ENCODE data around the gene SORCS3. TPM values are rescaled to one million over a fixed set of nuclear protein-coding genes. Genes with fewer than 3 reads are reported as not detected.

Gene SORCS3
- total and polyA plus RNA-seq, 2 donors (not counting 1 experiment from before 2014, with no cell fraction given), result not detected

GRCh38 chr10:105239311-105240219 is 598.5 kb downstream of the SORCS3 start:
- Histone ChIP-seq H3K9me3 (ENCODE audit: control extremely low read depth in 1 of 3, control insufficient read depth in 2 of 3, insufficient read depth in 1 of 3, low read length in 2 of 3) (peaks cover 3 to 9% (median 5%) of the 10 kb centered on the region in 3 donors), H3K9ac (ENCODE audit: low read length) (no peak overlapping the region), H4K20me1 (ENCODE audit: control insufficient read depth, insufficient read depth, low read length, poor library complexity, severe bottlenecking) (no peaks in the 10 kb centered on the region), H3K4me3 (ENCODE audit: control extremely low read depth in 1 of 5, extremely low read depth in 1 of 5, insufficient read depth in 1 of 5, low read depth in 2 of 5, low read length in 4 of 5) (no peak overlapping the region), H3K36me3 (replicated peaks in 1 of 2; ENCODE audit: control extremely low read depth in 1 of 2, control insufficient read depth in 1 of 2, extremely low read depth in 1 of 2, insufficient read depth in 2 of 2, low read length in 1 of 2) (no peaks in the 10 kb centered on the region), H3K4me2 (replicated peaks; ENCODE audit: low read depth, low read length, poor library complexity, severe bottlenecking) (no peak overlapping the region), H3K79me2 (ENCODE audit: control insufficient read depth, insufficient read depth, low read length) (no peaks in the 10 kb centered on the region), H3K4me1 (ENCODE audit: control insufficient read depth in 2 of 2, insufficient read depth in 2 of 2, low read length in 2 of 2) (no peaks in the 10 kb centered on the region), H3K27ac (ENCODE audit: low read length in 2 of 2) (no peak overlapping the region), H3K27me3 (replicated peaks in 1 of 4; ENCODE audit: control extremely low read depth in 1 of 4, control insufficient read depth in 3 of 4, insufficient read depth in 4 of 4, low read length in 3 of 4) (no peaks in the 10 kb centered on the region), H2AFZ (ENCODE audit: insufficient read depth, low read depth, low read length, poor library complexity, severe bottlenecking) (no peak overlapping the region)
- ChIA-PET CTCF (no interaction called here), POLR2A (no interaction called here)
- no peaks in the 10 kb centered on the region for H3K9me3 Mint-ChIP-seq (ENCODE audit: insufficient read depth)
- intact Hi-C loops (cut with micrococcal nuclease), result no loop called here
- no peak for DNase-seq
- H3K27me3 Mint-ChIP-seq, result no peaks in the 10 kb centered on the region
- TF ChIP-seq CTCF (IDR thresholded peaks at IDR 0.05), result no peak
- no peaks in the 10 kb centered on the region for H3K4me1 Mint-ChIP-seq
- no peak overlapping the region for H3K27ac Mint-ChIP-seq
- no peak overlapping the region for H3K4me3 Mint-ChIP-seq
- no peak for ATAC-seq (ENCODE audit: low read depth)
- 86% methylated on average over 1 of the region's 2 CpGs for WGBS (ENCODE audit: insufficient coverage)

- WGBS (ENCODE audit: insufficient coverage), result 89% methylated on average over 4 of the region's 5 CpGs
- H3K27me3 Mint-ChIP-seq, result no peaks in the 10 kb centered on the region
- no peak for ATAC-seq (ENCODE audit: low read depth)
- Histone ChIP-seq H3K4me3 (ENCODE audit: control extremely low read depth in 1 of 5, extremely low read depth in 1 of 5, insufficient read depth in 1 of 5, low read depth in 2 of 5, low read length in 4 of 5) (no peak overlapping the region), H3K27me3 (replicated peaks in 1 of 4; ENCODE audit: control extremely low read depth in 1 of 4, control insufficient read depth in 3 of 4, insufficient read depth in 4 of 4, low read length in 3 of 4) (no peaks in the 10 kb centered on the region), H3K4me2 (replicated peaks; ENCODE audit: low read depth, low read length, poor library complexity, severe bottlenecking) (no peak overlapping the region), H3K9me3 (ENCODE audit: control extremely low read depth in 1 of 3, control insufficient read depth in 2 of 3, insufficient read depth in 1 of 3, low read length in 2 of 3) (peaks cover 0 to 9% (median 0%) of the 10 kb centered on the region in 3 donors), H4K20me1 (ENCODE audit: control insufficient read depth, insufficient read depth, low read length, poor library complexity, severe bottlenecking) (no peaks in the 10 kb centered on the region), H3K36me3 (replicated peaks in 1 of 2; ENCODE audit: control extremely low read depth in 1 of 2, control insufficient read depth in 1 of 2, extremely low read depth in 1 of 2, insufficient read depth in 2 of 2, low read length in 1 of 2) (no peaks in the 10 kb centered on the region), H3K9ac (ENCODE audit: low read length) (no peak overlapping the region), H3K27ac (ENCODE audit: low read length in 2 of 2) (no peak overlapping the region), H3K79me2 (ENCODE audit: control insufficient read depth, insufficient read depth, low read length) (no peaks in the 10 kb centered on the region), H2AFZ (ENCODE audit: insufficient read depth, low read depth, low read length, poor library complexity, severe bottlenecking) (no peak overlapping the region), H3K4me1 (ENCODE audit: control insufficient read depth in 2 of 2, insufficient read depth in 2 of 2, low read length in 2 of 2) (no peaks in the 10 kb centered on the region)
- H3K4me1 Mint-ChIP-seq, result no peaks in the 10 kb centered on the region
- H3K9me3 Mint-ChIP-seq (ENCODE audit: insufficient read depth), result no peaks in the 10 kb centered on the region
- no peak for TF ChIP-seq CTCF (IDR thresholded peaks at IDR 0.05)
- TF ChIP-seq EZH2 (IDR thresholded peaks at IDR 0.05; ENCODE audit: borderline replicate concordance, insufficient read depth, low read depth, low read length, poor library complexity, severe bottlenecking), result no peak
- ChIA-PET POLR2A (no interaction called here), CTCF (no interaction called here)
- intact Hi-C loops (cut with micrococcal nuclease), result no loop called here
- DNase-seq, result no peak
- H3K4me3 Mint-ChIP-seq, result no peak overlapping the region
- no peak overlapping the region for H3K27ac Mint-ChIP-seq
Observed at GRCh38 chr10:105241254-105241653, 600.2 kb downstream of the SORCS3 start.

Measured in B cell (primary cell).